AML-193 (cell line): Measurements from ENCODE around the gene TSKU.
A peak's percentile ranks its signal among the peaks of the same experiment; 100 is the strongest.
"Not testable (repeated sequence)": the region's sequence is repeated elsewhere in the genome, so short reads cannot be mapped to it uniquely, and the experiment has no call there.

Experiments used
- DNase-seq, 2 experiments: peaks; one replicate each; lab custom pipeline; 2025; lab: John Stamatoyannopoulos, UW

The TSKU gene

DNA sequence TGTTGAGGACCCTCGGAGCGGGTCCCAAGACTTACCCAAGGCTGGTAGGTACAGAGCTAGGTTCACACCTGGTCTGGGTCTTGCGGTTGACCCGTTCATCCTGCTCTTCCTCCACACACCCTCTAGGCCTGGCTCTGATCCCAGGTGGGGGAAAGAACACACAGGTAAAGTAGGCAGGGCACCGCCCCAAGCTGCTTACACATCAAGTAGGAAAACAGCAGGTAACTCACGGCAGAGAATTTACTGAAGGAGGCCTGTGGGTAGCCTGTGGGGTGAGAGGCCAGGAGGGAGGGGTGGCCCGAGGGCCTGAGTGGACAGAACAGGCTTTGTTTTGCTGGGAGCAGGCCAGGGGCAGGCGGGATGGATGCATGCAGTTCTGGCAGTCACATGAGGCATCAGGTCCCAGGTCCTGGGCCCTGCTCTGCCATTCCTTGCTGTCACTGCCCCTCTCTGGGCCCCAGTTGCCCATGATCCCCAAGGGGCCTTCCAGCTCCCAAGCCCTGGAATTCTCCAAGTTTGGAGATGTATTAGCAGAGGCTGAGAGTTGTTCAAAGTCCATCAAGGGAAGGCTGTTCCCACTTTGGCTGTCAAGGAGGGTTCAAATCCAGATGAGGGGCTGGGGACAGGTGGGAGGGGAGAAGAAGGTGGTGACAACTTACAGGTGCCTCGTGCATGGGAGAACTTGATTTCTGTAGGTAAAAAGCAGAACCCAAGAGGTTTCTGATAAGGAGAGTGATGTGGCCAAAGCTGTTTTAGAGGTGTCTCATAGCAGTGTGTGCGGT, 5.7 kb downstream of the TSKU start:
- DNase-seq: no peak

GRCh38 chr11:76789443-76789719, 6.2 kb downstream of the TSKU start:
- DNase-seq: no peak

- DNase-seq: no peak
These were observed 7.1 kb downstream of the TSKU start for GRCh38 chr11:76790251-76790650.

DNA sequence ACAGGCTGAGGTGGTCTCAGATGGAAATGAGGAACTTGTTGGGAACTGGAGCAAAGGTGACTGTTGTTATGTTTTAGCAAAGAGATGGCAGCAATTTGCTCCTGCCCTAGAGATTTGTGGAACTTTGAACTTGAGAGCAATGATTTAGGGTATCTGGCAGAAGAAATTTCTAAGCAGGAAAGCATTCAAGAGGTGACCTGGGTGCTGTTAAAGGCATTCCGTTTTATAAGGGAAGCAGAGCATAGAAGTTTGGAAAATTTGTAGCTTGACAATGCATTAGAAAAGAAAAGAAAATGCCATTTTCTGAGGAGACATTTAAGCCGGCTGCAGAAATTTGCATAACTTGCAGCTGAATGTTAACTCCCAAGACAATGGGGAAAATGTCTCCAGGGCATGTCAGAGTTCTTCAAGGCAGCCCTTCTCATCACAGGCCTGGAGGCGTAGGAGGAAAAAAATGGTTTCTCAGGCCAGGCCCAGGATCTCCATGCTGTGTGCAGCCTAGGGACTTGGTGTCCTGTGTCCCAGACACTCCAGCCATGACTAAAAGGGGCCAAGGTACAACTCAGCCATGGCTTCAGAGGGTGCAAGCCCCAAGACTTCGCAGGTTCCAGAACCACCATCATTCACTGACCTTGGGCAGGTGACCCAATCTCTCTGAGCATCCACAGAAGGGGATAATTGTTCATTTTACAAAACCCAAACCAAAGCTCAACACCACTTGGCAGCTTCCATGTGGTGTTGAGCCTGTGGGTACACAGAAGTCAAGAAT, 8.0 kb downstream of the TSKU start:
- not testable (repeated sequence) for DNase-seq

GRCh38 chr11:76791861-76792260, 8.7 kb downstream of the TSKU start:
- no peak for DNase-seq

GRCh38 chr11:76792505-76793264, 9.5 kb downstream of the TSKU start:
- no peak for DNase-seq

- no peak for DNase-seq
These were observed 10.5 kb downstream of the TSKU start for GRCh38 chr11:76793391-76794291.

- DNase-seq: no peak
These were observed 11.5 kb downstream of the TSKU start for GRCh38 chr11:76794371-76795289.

- DNase-seq: no peak
These were observed 12.3 kb downstream of the TSKU start for GRCh38 chr11:76795290-76795935.

GRCh38 chr11:76795936-76796441, 12.8 kb downstream of the TSKU start:
- no peak for DNase-seq

- DNase-seq: no peak
These were observed 13.5 kb downstream of the TSKU start for GRCh38 chr11:76796511-76797198.

GRCh38 chr11:76797341-76798201, 14.4 kb downstream of the TSKU start:
- no peak for DNase-seq

DNA sequence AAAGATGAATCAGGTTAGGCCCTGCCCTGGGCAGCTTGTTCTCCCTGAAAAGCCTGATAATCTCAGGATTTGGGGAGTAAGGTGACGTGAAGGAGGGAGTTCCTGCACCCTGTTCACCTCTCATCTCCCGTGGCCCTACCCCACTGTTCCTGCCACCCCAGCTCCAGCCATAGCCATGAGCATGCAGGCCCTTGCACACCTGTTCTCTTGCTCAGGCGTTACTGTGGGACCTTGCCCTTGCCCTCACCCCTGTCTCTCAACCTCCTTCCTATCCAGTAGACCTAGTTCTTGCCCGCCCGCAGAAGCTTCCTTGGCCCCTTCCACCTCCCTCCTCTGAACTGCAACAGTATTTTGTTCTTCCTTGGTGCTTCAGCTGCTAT, 15.0 kb downstream of the TSKU start:
- DNase-seq: no peak

DNA sequence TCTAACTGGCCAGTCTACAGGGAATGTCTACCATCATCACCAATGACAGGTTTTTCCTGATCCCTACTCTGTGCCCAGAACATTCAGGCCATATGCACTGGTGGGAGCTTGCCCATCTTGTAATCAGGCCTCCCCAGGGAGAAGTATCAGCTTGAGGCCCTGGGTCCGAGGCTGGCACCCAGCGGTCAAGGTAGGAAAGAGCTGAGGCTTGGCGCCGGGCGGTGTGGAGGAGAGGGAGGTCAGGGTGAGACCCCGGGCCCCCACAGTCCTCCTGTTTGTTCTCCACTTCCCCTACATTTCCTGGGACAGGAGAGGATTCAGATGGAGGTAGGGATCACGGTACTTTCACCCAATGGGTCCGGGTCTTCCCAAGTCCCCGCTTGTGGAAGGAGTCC, 15.5 kb downstream of the TSKU start:
- no peak for DNase-seq

- DNase-seq: peak in 1 of 2 experiments; percentile 28
These were observed 16.1 kb downstream of the TSKU start for GRCh38 chr11:76799066-76799804.

DNA sequence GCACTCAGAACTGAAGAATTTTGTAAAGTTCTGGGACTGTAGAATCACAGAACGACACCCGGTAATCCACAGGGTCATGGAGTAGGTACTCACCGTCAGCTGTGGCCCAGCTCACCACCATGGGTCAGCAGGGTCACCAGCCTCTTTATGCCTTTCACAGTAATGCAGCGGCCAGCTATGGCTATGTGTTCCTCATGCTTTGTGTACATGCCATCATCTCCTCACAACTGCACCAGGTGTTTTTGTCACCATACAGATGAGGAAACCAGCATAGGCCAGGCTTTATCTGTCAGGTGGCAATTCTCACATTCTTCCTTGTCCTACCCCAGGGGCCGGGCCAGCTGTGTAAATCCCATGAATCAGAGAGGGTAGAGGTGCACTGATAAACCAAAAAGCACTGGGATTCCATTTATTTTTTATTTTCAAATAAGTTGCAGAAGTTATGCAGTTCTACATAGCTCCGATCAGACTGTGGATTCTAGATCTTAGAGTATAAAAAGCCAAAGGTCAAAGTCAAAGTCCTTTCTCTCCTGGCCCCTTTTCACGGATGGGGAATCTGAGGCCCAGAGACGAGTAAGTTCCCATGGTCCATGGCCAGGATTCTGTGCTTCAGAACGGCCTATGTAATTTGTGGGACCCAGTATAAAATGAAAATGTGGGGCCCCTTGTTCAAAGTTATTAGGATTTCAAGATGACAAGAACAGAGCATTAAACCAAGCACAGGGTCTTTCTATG, 17.5 kb downstream of the TSKU start:
- DNase-seq: no peak

DNA sequence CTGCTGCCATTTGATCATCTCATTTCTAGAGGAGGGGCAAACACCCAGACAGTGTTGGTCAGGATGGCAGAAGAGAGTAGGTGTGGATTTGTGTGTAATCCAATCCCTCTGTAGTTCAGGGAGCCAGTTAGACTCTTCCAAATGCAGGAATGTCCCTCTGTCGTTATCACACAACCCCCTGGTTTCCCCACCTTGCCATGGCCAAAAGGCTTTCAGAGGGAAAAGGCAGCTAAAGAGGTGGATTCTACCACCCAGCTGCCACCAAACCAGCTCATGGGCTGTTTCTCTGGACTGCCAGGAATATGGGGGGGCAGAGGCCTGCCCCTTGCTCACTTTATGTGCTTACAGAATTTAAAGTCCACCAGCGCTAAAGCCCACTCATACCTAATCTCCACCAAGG, 18.1 kb downstream of the TSKU start:
- DNase-seq: no peak
